Activated T-helper 9 cell treated with anti-CD3 and anti-CD28 coated beads, Interleukin-2, amount 50 U/mL, for 16 hours (primary cell): ENCODE results near the gene DEPDC5.

Experiments used
- DNase-seq: peaks from one replicate; pipeline ENCODE4 v3.0.0-alpha.2; 2020; ENCODE audit warnings: low read depth

The DEPDC5 gene

GRCh38 chr22:31852691-31853421 lies 99.0 kb downstream of the DEPDC5 start:
- DNase-seq, result no peak

- no peak for DNase-seq
These were observed 100.1 kb downstream of the DEPDC5 start for GRCh38 chr22:31853736-31854495.

GRCh38 chr22:31857247-31857646 lies 103.4 kb downstream of the DEPDC5 start:
- DNase-seq, result no peak

DNA sequence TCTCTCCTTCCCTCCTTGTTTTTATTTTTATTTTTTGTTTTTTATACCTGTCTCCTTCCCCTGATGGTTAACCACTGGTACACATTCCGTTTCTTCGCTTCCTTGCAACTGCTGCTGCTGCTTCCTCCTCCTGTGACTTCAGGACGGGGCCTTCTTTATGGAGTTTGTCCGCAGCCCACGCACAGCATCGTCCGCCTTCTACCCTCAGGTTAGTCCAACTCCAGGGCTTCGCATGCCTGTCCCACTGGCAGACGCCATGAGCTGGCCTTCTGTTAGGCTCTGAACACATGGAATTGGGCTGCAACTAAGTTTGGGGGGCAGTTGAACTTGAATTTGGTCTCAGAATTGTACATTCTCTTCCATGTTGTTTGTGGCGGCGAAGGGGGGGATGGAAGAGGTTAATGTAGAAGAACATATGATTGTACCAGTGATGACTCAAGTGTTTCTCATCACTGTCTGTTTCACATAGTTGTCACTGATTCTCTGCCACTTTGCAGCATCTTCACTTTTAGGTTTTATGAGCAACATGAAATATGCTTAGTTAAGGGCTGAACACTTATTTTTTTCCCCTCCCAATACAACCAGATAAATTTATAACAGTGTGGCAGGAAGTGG lies 107.5 kb downstream of the DEPDC5 start:
- no peak for DNase-seq

GRCh38 chr22:31866918-31867317 lies 113.1 kb downstream of the DEPDC5 start:
- DNase-seq, result no peak

- no peak for DNase-seq
These were observed 113.8 kb downstream of the DEPDC5 start for GRCh38 chr22:31867386-31868153.

- no peak for DNase-seq
These were observed 115.9 kb downstream of the DEPDC5 start for GRCh38 chr22:31869739-31870138.

DNA sequence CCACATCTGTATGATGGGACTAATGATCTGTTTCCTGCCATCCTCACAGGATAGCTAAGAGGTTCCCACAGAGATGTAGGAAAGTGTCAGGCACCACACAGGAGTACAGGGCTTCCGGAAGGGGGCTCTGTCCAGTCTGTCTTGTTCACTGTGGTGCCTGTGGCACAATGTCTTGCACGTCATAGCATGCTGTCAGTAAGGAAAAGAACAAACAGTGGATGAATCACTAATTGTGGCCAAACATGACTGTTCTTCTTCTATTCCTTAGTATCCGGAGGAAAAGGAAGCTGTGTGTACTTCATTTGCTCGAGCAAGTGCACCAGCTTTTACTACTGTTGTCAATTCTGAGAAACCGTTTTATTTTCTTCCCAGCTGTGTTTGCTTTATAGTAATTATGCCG lies 117.1 kb downstream of the DEPDC5 start:
- no peak for DNase-seq

DNA sequence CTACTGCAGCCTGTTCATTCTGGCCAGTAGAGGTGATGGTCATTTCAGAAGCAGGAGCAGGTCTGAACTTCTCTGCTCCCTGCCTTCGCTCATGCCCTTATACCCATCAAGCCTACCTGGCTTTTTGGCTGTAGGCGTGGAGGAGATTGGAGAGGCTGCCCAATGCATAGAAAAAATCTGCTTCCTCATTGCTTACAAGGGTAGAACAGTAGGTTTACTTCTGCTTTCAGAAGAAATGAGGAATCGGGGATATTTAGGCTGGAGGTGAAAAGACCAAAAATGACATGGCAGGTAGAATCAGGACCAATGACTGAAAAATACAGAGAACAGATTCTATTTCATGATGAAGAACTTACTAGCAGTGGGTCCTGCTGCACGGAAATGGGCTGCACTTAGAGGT lies 117.7 kb downstream of the DEPDC5 start:
- DNase-seq, result no peak

DNA sequence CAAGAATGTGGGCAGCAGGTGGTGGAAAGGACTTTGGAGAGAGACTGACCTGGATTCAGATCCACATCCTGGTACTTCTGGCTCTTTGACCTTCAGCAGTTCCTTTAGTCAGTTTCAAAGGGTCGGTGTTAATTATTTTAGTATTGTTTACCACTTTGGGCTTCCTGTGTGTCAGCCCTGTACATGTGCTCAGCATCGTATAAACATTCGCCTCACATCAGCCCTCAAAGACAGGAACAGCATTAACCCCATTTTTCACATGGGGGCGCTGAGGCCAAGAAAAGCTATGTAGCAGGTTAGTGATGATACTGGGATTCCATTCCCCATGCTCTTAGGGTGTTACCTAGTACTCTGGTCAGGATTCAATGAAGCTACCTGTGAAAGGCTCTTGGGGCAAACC lies 118.4 kb downstream of the DEPDC5 start:
- no peak for DNase-seq

DNA sequence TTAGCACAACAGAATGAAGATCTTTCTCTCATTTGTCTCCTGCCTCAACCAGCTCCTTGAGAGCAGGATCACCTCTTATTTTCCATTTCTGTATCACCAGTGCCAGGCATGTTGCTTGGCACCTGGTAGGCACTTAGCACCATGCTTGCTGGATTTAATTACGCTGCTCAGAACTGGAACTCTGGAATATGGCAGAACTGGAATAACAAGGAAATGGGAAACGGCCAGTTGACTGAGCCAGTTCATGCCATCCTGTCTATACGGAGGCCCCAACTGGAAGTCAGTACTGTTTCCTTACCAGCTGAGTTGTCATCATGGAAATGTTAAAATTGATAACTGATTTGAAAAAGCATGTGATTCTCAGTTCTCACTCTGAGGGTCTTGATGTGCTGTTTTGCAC lies 121.0 kb downstream of the DEPDC5 start:
- no peak for DNase-seq

- DNase-seq, result no peak
These were observed 122.5 kb downstream of the DEPDC5 start for GRCh38 chr22:31876156-31876920.

- DNase-seq, result no peak
These were observed 125.8 kb downstream of the DEPDC5 start for GRCh38 chr22:31879585-31879984.

GRCh38 chr22:31881200-31881599 lies 127.4 kb downstream of the DEPDC5 start:
- no peak for DNase-seq

DNA sequence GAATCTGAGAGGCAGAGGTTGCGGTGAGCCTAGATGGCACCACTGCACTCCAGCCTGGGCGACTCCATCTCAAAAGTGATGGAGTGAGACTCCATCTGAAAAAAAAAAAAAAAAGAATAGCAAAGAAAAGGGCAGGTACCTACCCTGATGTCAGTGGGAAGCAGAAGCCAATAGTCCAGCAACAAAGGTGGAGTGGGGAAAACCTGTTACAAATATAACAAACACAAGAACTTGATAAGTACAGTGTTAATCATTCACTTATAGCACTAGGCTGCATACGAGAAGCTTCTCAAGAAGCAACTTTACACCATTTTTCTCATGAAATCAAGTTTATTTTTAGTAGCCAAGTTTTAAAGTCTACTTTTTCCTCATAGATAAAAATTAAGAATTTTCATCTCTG lies 128.0 kb downstream of the DEPDC5 start:
- DNase-seq, result no peak

DNA sequence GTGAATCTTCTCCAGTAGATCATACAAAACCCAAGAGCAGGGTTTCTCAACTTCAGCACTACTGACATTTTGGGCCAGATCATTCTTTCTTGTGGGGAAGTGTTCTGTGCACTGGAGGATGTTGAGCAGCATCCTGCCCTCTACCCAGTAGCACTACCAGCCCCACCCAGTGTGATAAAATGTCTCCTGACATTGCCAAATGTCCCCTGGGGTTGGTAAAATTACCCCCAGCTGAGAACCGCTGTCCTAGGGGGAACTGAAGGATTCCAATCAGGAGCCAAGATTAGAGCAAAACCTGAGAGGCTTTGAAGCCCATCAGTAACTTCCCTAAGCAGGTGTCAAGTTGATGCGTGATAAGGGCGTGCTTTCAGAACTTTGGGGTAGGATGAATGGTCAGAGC lies 129.2 kb downstream of the DEPDC5 start:
- no peak for DNase-seq

- no peak for DNase-seq
These were observed 130.2 kb downstream of the DEPDC5 start for GRCh38 chr22:31883989-31884388.

DNA sequence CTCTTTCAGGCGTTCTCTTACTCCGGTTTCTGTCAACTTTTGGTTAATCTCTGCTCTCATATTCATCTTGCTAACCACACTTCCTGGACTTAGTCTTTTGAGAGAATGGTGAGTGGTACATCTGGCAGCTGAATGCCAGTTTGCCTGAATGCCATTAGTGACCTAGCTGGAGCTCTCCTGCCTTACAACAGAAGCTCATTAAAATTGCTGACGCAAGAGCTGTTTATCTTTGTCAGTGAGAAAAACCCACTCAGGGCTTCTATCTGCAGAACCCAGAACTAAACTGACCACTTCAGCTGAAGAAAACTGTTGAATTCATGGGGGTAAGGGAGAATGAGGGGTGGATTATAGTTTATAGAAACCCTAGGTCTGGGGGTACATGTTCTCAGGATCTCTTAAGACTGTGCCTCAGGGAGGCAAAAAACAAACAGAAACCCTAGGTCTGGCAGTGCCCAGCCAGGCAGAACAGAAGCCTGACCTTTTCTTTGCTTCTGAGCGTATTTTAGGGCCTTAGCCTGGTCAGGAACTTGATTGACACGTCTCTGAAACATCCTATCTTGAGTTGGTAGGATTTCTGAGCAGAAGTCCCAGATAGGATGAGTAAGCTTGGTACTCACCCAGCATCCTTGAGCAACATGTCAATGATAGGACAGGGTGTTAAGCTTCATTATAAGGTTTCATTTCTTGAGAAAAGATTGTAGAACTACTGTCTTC lies 137.7 kb downstream of the DEPDC5 start:
- DNase-seq, result no peak

DNA sequence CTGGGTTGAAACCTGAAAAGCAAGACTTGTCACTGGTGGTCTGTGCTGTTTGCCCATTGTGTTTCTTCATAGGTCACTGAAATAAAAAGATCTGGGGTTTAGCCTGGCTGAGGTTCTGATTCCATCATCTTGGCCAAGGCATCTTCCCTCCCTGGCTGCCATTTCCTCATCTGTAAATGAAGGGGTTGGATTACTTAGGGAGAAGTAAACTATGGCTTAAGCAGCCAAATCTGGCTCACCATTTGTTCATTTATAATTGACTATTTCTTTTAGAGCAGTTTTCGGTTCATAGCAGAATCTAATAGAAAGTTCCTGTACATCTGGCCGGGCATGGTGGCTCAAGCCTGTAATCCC lies 138.2 kb downstream of the DEPDC5 start:
- DNase-seq, result no peak

GRCh38 chr22:31893460-31893859 lies 139.6 kb downstream of the DEPDC5 start:
- DNase-seq, result no peak
